Testis (tissue), 2 donors: Measurements from ENCODE around the gene LDLRAD4.

Experiments
- POLR2A ChIP-seq: fragments of 450-650 bp; IDR thresholded peaks from one replicate; pipeline ENCODE4 v1.6.1; 2017; ENCODE audit warnings: antibody characterized with exemption, mild to moderate bottlenecking, moderate library complexity
- TF ChIP-seq, protein P1 (sequence below), 3 experiments: fragments of 450-650 bp in 2 of 3; fragments of 200-600 bp in 1 of 3; sonication (generic) in 1 of 3; IDR thresholded peaks; one replicate each; pipeline ENCODE4 v1.5.1; 2016 to 2019; ENCODE audit warnings: antibody characterized with exemption in 3 of 3, mild to moderate bottlenecking in 2 of 3, moderate library complexity in 1 of 3

DNA sequence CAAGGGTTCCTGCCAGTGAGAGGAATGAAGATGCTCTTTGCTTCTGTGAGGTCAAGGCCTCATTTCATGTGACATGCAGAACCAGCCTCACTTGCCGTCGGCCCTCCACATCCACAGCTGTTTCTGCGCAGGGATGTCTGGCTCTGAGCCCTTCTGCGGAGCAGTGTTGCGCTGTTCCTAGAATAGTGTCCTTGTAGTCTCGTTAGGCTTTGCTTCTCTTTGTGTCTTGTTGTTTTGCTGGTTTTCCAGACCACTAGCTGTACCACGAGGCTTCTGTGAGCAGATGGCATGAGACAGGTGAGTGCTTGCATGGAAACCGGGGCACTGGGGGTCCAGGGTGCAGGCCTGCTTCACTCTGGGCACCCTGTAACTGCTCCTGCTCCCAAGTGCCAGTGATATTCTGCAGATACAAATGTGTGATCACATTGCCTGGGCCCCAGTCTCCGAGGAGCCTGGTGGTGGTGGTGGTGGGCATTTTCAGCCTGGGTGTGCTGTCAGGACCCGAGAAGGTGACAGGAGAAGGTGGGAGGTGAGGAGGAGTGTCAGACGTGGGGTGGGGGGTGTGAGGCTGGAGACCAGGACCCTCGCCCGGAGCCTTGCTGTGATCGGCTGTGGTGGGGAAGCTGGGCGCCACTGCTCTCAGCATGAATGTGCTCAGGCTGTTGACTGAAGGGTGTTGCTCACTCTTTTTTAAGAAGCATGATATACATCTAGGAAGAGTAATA, 34.3 kb downstream of the LDLRAD4 start:
- TF ChIP-seq, protein P1, sequence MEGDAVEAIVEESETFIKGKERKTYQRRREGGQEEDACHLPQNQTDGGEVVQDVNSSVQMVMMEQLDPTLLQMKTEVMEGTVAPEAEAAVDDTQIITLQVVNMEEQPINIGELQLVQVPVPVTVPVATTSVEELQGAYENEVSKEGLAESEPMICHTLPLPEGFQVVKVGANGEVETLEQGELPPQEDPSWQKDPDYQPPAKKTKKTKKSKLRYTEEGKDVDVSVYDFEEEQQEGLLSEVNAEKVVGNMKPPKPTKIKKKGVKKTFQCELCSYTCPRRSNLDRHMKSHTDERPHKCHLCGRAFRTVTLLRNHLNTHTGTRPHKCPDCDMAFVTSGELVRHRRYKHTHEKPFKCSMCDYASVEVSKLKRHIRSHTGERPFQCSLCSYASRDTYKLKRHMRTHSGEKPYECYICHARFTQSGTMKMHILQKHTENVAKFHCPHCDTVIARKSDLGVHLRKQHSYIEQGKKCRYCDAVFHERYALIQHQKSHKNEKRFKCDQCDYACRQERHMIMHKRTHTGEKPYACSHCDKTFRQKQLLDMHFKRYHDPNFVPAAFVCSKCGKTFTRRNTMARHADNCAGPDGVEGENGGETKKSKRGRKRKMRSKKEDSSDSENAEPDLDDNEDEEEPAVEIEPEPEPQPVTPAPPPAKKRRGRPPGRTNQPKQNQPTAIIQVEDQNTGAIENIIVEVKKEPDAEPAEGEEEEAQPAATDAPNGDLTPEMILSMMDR (IDR thresholded peaks at IDR 0.05): no peak
- TF ChIP-seq POLR2A: no peak
